ENCODE data around the gene VPS13D. TPM values are rescaled to one million over a fixed set of nuclear protein-coding genes. Genes with fewer than 3 reads are reported as not detected.
A peak's percentile ranks its signal among the peaks of the same experiment; 100 is the strongest.

Gene VPS13D
- total RNA-seq, 4 donors from 2014 or later, result 88.3 to 123 (median 113) TPM

- Histone ChIP-seq H3K36me3 (no peaks in the 10 kb centered on the region), H3K9me3 (no peaks in the 10 kb centered on the region), H3K4me1 (peaks cover 0 to 11% (median 0%) of the 10 kb centered on the region in 4 donors), H3K4me3 (no peak overlapping the region), H3K27me3 (no peaks in the 10 kb centered on the region), H3K27ac (peak overlapping the region in 3 of 4 donors; percentile 13 to 67 (median 58))
- DNase-seq, result no peak
- no peak for TF ChIP-seq POLR2A (IDR thresholded peaks at IDR 0.05)
- TF ChIP-seq CTCF (IDR thresholded peaks at IDR 0.05), result no peak
Observed at GRCh38 chr1:12541274-12542137, 311.7 kb downstream of the VPS13D start.

GRCh38 chr1:12542138-12542465 lies 312.3 kb downstream of the VPS13D start:
- H3K27ac ChIP-seq, result peak overlapping the region in 3 of 4 donors; percentile 13 to 67 (median 58)
- DNase-seq, result no peak
- TF ChIP-seq POLR2A (IDR thresholded peaks at IDR 0.05), result no peak
- TF ChIP-seq CTCF (IDR thresholded peaks at IDR 0.05), result no peak
- no peak overlapping the region for H3K4me3 ChIP-seq
- no peaks in the 10 kb centered on the region for H3K36me3 ChIP-seq
- no peaks in the 10 kb centered on the region for H3K27me3 ChIP-seq
- H3K4me1 ChIP-seq, result peaks cover 0 to 11% (median 0%) of the 10 kb centered on the region in 4 donors
- no peaks in the 10 kb centered on the region for H3K9me3 ChIP-seq

GRCh38 chr1:12542616-12543592 lies 313.1 kb downstream of the VPS13D start:
- Histone ChIP-seq H3K4me3 (no peak overlapping the region), H3K27me3 (no peaks in the 10 kb centered on the region), H3K9me3 (no peaks in the 10 kb centered on the region), H3K36me3 (no peaks in the 10 kb centered on the region), H3K4me1 (peaks cover 0 to 11% (median 0%) of the 10 kb centered on the region in 4 donors), H3K27ac (peak overlapping the region in 1 of 4 donors; percentile 67)
- no peak for TF ChIP-seq POLR2A (IDR thresholded peaks at IDR 0.05)
- no peak for TF ChIP-seq CTCF (IDR thresholded peaks at IDR 0.05)
- no peak for DNase-seq

GRCh38 chr1:12543740-12544154 lies 313.9 kb downstream of the VPS13D start:
- peaks cover 0 to 18% (median 0%) of the 10 kb centered on the region in 4 donors for H3K4me1 ChIP-seq
- no peak overlapping the region for H3K27ac ChIP-seq
- DNase-seq, result no peak
- no peak overlapping the region for H3K4me3 ChIP-seq
- H3K27me3 ChIP-seq, result no peaks in the 10 kb centered on the region
- no peaks in the 10 kb centered on the region for H3K36me3 ChIP-seq
- no peaks in the 10 kb centered on the region for H3K9me3 ChIP-seq
- TF ChIP-seq POLR2A (IDR thresholded peaks at IDR 0.05), result no peak
- TF ChIP-seq CTCF (IDR thresholded peaks at IDR 0.05), result no peak

- H3K9me3 ChIP-seq, result no peaks in the 10 kb centered on the region
- H3K4me1 ChIP-seq, result peaks cover 0 to 24% (median 0%) of the 10 kb centered on the region in 4 donors
- H3K27ac ChIP-seq, result no peak overlapping the region
- H3K27me3 ChIP-seq, result no peaks in the 10 kb centered on the region
- DNase-seq, result no peak
- H3K36me3 ChIP-seq, result no peaks in the 10 kb centered on the region
- no peak for TF ChIP-seq POLR2A (IDR thresholded peaks at IDR 0.05)
- no peak for TF ChIP-seq CTCF (IDR thresholded peaks at IDR 0.05)
- no peak overlapping the region for H3K4me3 ChIP-seq
Observed at GRCh38 chr1:12544357-12544756, 314.5 kb downstream of the VPS13D start.

All from Peyer's patch (tissue), 4 donors.